ENCODE data around the gene SGCG.

SGCG gene

DNA sequence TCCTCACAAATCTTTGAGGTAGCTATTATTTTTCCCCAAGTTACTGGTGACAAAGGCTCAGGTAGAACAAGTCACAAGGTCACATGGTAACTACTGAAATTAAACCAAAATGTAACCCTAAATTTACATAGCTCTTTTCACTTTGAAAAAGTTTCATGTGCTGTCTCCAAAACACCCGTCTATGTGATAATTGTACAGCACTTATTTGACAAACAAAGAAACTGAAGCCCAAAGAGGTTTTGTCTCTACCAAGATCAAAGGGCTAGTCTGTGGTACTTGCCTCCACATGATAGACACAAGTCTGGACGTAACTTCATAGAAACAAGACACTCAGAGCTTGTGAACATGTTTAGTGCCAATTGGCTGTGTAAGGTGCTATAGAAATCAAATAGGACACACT lies 144.4 kb downstream of the SGCG start:
- DNase-seq (ENCODE audit: low spot score): no peak

DNA sequence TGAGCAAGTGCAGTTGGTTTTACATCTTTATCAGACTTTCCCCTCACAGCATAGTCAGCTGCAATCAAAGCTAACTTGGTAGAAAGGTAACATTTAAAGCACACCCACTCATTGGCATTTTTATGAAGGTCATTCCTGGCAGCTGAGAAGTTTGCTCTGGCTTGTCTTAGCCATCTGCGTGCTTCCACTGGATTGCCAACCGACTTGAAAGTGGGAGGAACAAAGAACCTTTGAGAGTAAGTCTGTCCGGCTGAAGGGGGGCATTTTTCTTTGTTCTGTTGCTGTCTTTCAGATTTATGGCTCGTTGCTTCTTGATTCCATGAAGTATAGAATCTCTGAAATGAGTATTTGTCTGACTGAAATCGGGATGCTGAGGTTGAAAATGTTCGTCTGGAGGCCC lies 149.6 kb downstream of the SGCG start:
- peak; percentile 65 for DNase-seq (ENCODE audit: low spot score)

DNA sequence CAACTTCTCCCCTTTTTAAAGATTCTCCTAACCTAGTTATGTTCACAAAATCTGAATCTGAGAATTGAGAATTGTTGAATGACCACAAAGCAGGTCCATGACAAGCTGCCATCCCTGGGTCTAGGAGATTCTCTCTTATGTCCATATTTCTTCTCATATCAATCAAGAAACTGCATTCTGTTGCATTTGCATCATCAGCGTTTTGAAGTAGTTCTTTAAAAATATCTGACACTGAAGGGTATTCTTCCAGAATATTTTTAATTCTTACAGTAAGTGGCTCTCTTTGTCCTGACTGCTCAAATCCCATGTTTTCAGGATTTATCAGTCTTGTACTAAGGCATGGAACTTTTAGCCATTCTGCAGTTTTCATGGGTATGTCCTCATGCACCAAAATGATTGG lies 158.4 kb downstream of the SGCG start:
- DNase-seq (ENCODE audit: low spot score): no peak

DNA sequence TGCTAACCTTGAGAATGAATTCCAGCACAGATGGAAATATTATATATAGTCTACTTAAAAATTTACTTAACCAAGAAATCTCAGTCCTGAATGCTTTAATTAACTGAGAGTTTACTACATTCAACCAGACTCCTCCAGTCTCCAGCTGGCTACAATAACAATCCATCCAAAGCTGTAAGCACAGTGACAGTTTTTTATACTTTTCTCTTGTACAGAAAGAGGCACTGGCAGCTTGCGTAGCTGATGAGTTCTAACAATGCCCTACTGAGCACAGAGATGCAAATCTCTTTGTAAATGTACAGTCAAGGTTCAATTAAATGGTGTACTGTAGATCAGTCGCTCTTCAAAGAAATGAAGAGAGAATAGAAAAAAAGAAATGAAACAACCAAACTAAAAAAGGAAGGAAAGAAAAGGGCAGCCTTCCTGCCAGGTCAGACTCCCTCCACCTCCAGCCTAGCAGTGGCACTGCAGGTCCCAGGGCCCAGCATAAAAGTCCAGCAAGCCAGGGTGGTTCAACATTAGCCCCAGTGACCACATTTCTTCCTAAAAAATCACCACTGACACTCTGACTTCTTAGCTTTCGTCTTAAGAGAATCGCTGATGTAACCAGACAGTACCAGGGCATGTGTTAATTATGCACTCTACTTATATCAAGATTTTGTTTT lies 164.3 kb downstream of the SGCG start:
- DNase-seq (ENCODE audit: low spot score): peak; percentile 60

DNA sequence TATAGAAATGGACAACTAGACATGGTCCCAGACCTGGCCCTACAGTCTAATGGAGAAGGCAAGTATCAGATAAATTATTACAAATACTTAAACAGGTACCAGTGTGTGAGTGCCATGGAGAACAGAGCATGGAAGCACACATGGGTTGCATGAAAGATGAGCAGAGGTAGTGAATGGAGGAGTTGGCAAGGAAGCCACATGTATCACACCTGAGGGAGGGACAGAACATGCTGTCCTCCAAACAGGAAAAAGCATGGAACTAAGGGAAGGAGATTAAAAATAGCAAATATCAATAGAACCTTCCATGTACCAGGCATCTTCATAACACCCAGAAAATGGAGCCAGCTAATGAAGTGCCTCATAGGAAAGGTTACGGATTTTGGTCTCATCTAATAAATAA lies 166.8 kb downstream of the SGCG start:
- DNase-seq (ENCODE audit: low spot score): no peak

DNA sequence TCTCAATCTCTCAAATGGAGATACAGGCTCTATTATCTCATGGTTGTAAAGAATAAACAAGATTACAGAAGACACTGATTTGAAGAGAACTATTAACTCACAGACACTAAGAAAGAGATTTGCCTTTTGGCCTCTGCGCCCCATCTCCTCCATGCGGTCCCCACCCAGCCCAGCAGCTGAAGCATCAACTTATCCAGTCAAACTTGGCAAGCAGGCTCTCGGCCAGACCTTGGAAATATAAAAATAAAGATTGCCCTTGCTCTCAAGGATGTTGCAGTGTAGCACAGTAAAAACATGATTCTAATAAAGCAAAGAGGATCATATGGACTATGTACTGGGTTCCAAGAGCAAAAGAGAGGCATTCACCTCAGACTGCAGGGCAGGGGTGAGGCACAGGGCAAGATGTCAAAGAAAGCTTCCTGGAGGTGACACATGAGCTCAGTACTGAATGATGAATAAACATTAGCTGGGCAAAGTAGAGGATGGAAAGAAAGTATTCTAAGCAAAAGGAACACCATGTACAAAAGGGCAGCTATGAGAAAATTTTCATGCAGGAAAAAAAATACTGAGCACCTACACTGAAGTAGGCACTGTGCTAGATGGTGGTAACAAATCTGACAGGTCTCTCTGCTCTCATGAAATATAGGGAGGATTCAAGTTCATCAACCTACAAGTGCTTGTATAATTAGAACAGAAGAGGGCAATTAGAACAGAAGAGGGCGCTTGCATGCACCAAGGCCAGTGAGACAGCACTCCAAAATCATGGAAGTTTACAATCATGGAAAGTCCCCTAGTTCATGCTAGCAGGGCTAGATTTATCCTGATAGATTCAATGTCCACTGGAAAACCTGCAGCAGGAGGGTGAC lies 167.7 kb downstream of the SGCG start:
- no peak for DNase-seq (ENCODE audit: low spot score)

DNA sequence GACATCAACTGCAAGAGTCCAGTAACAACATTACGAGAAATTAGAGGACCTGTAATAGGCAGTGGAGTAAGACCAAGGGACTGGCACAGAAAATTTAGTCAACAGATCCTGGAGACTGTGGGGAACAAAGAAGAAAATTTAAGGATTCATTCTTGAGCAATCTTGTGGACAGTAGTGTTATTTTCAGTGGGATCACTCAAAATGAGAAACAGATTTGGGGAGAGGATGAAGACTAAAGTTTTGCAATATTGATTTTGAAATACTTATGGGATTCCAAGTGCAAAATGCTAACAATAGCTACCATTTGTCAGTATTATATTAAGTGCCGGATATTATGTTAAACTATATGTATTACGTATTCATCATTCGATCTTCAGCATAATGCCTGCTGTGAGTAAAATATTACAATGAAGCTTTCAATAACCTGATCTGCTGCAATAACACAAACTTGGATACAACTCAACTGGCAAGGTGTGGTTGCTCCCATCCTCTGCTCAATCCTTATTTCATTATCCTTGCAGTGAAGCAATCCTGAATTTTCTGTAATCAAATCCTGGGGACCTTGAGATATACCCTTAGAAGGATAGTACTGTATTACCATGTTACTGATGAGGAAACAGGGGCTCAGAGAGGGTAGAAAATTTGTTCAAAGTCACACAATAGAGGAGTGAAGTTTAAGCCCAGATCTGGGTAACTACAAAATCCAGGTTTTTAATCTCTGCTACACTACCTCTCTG lies 168.6 kb downstream of the SGCG start:
- DNase-seq (ENCODE audit: low spot score): no peak

DNA sequence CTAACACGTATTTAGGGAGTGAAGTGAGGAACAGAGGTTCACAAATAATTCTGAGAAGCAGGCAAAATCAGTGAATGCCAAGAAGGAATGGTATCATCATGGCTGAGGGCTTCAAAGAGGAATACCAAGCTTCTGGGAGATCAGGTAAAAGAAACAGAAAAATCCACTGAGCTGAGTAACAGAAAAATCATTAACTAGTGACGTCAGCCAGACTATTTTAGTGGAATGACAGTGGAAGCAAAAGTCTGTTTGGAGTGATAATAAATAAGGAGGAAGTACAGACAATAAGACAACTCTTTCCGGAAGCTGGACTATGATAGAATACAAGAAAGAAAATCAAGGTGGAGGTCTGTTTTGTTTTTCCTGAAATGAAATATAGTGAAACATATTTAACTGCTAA lies 169.2 kb downstream of the SGCG start:
- no peak for DNase-seq (ENCODE audit: low spot score)

DNA sequence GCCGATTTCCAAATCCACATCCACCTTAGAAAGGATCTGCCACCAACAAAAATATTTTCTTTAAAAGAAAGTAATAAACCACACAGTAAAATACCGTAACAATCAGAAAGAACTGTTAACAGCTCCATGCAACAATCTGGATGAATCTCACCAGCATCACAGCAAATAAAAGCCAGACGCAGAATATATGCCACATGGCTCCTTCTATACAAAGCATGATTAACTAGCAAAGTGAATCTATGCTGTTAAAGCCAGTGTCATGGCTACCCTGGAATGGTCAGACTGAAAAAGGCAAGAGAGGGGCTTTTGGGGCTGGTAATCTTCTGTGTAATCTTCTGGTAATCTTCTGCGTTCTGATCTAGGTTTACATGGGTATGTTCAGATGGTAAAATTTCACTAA lies 171.4 kb downstream of the SGCG start:
- DNase-seq (ENCODE audit: low spot score): no peak

DNA sequence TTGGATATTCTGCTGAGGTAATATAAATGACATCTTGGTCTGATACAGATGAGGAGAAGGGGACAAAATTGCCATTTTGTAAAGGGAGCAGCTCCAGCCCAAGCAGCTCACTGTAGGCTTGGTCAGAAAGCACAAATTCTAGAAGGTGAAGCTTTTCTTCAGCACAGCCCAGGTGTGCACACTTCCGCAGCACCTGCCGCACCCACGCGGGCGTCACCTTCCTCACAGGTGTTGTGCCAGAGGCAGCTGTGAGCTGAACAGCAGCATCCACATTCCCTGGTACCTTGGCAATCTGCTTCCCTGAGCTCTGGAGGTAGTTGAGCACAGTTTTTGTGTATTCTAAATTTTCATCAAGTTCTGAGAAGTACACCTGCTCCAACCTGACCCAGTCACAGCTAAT lies 173.7 kb downstream of the SGCG start:
- DNase-seq (ENCODE audit: low spot score): no peak

DNA sequence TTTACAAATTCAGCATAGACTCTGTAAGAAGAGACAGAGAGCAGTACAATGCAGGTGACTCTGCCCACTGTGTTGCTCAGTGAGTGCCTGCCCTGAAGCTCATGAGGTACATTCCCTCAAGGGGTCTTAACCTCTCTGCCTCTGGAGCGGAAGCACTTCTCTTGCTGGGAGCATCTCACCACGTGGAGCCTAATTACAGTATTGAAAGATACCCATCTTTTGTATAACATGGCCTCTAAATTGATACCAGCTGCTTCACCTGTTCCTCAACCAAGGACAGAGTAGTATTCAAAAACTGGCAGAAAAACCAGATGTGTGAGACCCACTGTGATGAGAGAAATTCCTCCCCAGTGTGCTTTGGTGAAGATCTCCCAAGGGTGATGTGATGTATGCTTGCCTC lies 175.6 kb downstream of the SGCG start:
- no peak for DNase-seq (ENCODE audit: low spot score)

DNA sequence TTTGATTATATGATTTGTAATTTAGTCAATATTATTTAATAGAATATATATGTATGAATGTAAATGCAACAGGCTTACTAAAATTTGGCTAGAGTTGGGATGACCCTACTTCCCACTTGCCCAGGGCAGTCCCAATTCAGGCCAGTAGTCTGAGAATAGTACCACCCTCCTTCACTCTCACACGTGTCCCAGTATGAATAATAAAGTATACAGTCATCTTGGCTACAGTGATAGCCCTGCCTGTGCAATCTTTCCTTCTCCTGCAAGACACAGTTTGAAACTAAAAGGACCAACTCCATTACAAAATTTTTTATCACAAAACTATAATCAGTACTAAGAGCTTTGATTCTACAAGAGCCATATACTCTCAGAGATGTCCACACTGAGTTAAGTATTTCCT lies 176.6 kb downstream of the SGCG start:
- DNase-seq (ENCODE audit: low spot score): no peak

DNA sequence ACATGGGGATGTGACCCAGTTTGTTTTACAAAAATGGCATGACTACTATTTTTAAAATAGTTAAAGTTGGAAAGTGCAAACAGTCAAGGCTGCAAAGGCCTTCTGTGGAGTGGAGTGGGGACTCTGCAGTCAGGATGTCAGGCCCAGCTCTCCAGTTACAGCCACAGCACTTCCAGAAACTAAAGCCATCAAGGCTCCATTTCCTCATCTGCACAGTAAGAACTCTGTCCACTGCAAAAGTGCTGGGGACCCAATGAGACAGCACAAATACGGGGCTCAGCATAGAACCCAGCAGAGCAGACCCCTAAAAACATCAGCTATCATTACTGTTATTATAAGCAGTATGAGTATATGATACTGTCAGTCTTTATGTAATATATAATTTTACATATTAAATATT lies 179.1 kb downstream of the SGCG start:
- DNase-seq (ENCODE audit: low spot score): no peak

DNA sequence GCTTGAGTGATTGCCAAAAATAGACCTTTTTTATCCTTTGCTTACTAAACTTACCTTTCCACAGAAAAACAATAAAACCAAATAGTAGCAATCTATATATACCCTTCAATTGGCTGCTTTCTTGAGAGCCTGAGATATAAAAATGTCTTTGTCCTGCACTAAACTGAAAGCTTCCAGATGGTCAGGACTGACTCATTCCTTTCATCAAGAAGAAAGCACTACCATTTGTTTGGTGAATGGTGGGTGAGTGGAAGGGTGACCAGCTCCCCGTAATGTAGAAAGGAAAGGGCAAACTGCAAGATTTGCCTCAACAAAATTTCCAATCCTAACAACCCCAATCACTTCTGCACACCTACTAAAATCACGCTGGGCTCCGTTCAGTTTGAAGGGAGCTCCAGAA lies 184.9 kb downstream of the SGCG start:
- no peak for DNase-seq (ENCODE audit: low spot score)

DNA sequence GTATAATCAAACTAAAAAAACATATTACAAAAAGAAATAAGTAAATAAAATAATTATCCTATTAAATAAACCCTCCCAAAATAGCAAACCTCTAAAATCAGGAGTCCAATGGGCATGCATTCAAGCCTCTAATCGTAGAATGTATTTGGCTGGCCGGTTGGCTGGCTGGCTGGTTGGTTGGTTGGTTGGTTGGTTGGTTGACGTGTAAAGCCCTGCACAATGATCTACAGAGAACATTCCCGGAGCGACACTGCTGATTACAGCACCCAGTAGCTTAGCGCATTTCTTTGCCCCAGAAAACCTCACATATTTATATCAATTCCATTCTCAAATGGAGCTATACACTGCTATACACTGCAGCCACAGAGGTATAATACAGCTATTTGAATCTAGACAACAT lies 187.1 kb downstream of the SGCG start:
- no peak for DNase-seq (ENCODE audit: low spot score)

DNA sequence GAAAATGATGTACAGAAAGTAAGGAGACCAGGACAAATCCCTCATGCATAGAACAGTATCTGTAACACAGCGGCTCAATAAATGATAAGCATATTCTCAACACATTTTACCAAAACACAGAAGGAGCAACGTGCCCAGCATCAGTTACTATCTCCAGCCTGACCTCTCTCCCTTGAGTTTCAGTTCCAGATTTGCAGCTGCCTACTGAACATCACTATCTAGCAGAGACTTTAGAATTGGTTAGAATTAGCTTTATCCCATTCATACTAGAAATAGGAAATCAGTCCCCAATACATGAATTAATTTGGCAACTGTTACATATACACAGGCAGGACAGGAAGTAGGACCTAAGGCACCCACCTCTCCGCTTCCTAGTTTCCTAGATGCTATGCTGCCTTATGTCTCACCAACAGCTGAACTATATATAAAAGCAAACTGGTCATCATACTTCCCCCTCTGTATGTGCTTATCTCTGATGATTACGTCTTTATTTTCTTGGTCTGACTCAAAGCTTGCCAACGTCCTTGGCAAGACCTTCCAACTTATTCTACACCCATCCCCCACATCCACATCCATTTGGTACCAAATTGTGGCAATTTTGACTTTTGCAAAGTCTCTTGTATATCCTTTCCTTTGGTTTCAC lies 191.6 kb downstream of the SGCG start:
- no peak for DNase-seq (ENCODE audit: low spot score)
